HFFc6 (cell line): ENCODE results near the gene NAPA. TPM values are rescaled to one million over a fixed set of nuclear protein-coding genes. Genes with fewer than 3 reads are reported as not detected.

Experiments
- DNase-seq: peaks from one replicate; pipeline ENCODE4 v3.0.0-alpha.2; 2018
- H3K27ac Mint-ChIP-seq: 2 replicates; pipeline ENCODE4 v1.8.0; 2020; ENCODE audit warnings: mild to moderate bottlenecking, mixed read lengths
- H3K27me3 Mint-ChIP-seq: 2 replicates; pipeline ENCODE4 v1.8.0; 2021; ENCODE audit warnings: mild to moderate bottlenecking, moderate library complexity, mixed read lengths; ENCODE audit not compliant: insufficient read depth
- H3K36me3 Mint-ChIP-seq: 2 replicates; pipeline ENCODE4 v1.8.0; 2021; ENCODE audit warnings: low read depth, mixed read lengths
- H3K4me1 Mint-ChIP-seq: 2 replicates; pipeline ENCODE4 v1.8.0; 2020; ENCODE audit warnings: low read depth, mixed read lengths
- H3K4me3 Mint-ChIP-seq: 2 replicates; pipeline ENCODE4 v1.8.0; 2020; ENCODE audit warnings: mild to moderate bottlenecking, moderate library complexity, mixed read lengths
- H3K9me3 Mint-ChIP-seq: 2 replicates; pipeline ENCODE4 v1.8.0; 2020; ENCODE audit warnings: mild to moderate bottlenecking, mixed read lengths
- total RNA-seq, 6 experiments: library from RNA; stranded (reverse); fragmentation: NEBNext Ultra II Directional; extraction: Animal tissue kit (Norgen Biotek cat#: 25700); gene quantifications; 2 replicates in 1 of 6; 3 replicates in 5 of 6; pipeline ENCODE4 v1.2.3, GENCODE V29; 2021
- TF ChIP-seq, protein P1 (sequence below): fragments of 200-600 bp; sonication (generic); IDR thresholded peaks from 2 replicates; pipeline ENCODE4 v1.5.0; 2021; ENCODE audit warnings: antibody characterized with exemption, mild to moderate bottlenecking

NAPA gene
- total RNA-seq, 6 experiments from 2014 or later, result 94.4 to 119 (median 109) TPM

DNA sequence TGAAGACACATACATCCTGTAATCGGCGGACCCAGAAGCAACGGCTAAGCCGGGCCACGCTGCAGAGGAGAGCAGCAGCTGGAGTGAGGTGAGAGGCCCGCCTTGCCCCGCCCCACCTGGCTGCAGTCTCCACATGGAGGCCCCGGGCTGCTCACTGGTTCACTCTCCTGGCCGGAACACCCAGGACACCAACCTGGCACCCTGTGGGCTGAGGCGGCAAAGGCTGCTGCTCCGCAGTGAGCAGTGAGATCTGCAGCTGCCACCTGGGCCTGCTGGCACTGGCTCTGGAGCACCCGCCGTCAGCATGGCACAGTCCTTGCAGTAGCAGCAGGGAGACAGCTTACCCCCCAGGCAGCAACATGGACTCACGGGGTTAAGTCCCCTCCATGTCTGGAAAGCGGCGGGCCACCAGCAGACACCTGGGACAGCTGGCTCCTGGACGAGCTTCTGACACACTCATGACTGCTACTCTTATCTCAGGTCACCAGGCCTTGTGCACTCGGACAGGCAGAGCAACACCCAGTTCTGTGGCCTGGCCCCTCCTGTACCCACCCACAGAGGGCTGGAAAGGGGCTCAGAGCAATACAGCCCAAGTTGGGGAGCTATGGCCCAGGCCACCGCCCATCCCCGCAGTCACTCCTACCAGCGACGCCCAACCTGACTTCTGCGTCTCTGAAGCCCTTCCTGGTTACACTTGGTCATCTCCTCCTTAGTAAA is 17.7 kb downstream of the NAPA start:
- Mint-ChIP-seq H3K9me3 (no peaks in the 10 kb centered on the region), H3K27me3 (peaks cover 1% of the 10 kb centered on the region; the same call in 1 of the 2 replicates), H3K4me3 (no peak overlapping the region), H3K4me1 (peaks cover 6% of the 10 kb centered on the region; the same call in 1 of the 2 replicates), H3K36me3 (no peaks in the 10 kb centered on the region), H3K27ac (no peak overlapping the region)
- DNase-seq, result no peak
- TF ChIP-seq, protein P1, sequence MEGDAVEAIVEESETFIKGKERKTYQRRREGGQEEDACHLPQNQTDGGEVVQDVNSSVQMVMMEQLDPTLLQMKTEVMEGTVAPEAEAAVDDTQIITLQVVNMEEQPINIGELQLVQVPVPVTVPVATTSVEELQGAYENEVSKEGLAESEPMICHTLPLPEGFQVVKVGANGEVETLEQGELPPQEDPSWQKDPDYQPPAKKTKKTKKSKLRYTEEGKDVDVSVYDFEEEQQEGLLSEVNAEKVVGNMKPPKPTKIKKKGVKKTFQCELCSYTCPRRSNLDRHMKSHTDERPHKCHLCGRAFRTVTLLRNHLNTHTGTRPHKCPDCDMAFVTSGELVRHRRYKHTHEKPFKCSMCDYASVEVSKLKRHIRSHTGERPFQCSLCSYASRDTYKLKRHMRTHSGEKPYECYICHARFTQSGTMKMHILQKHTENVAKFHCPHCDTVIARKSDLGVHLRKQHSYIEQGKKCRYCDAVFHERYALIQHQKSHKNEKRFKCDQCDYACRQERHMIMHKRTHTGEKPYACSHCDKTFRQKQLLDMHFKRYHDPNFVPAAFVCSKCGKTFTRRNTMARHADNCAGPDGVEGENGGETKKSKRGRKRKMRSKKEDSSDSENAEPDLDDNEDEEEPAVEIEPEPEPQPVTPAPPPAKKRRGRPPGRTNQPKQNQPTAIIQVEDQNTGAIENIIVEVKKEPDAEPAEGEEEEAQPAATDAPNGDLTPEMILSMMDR, result no peak

DNA sequence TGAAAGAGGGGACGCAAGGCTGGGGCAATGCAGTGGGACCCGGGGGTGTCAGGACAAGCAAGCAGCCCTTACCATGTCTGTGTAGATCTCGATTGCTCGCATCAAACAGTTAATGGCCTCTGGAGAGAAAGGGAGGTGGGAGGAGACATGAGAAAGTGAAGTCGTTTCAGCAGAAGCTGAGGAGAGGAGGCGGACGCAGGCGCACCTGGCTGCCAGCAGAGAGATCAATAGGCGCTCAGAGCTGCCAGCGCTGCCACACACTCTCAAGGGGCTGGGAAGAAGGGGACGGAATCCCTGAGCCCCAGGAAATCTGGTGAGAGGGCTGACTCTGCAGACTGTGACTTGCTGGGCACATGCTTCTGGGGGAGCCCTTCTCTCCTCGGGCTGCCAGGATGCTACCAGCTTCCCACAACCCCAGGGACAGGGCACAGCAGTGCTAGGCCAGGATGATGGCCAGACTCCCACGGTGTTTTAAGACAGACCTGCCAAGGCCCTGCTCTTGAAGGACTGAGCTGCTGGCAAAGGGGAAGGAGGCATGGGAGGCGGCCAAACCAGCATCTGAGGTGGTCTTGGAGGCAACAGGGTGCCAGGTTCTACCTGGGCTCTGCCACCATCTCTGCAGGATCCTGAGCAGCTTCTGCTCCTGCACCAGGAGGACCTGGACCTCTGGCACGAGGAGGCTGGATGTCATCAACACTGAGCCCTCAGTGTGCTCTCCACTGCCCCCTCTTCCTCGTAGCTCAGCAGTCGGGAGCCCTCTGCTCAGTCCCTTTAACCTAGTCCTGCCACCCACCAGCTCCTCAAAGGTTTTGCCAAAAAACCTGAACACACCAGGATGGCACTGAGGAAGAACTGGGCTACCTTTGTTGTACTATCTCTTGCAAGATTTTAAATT is 19.1 kb downstream of the NAPA start:
- Mint-ChIP-seq H3K4me3 (no peak overlapping the region), H3K4me1 (no peaks in the 10 kb centered on the region), H3K9me3 (no peaks in the 10 kb centered on the region), H3K36me3 (no peaks in the 10 kb centered on the region), H3K27me3 (peaks cover 1% of the 10 kb centered on the region; the same call in 1 of the 2 replicates), H3K27ac (no peak overlapping the region)
- TF ChIP-seq, protein P1, result no peak
- no peak for DNase-seq

DNA sequence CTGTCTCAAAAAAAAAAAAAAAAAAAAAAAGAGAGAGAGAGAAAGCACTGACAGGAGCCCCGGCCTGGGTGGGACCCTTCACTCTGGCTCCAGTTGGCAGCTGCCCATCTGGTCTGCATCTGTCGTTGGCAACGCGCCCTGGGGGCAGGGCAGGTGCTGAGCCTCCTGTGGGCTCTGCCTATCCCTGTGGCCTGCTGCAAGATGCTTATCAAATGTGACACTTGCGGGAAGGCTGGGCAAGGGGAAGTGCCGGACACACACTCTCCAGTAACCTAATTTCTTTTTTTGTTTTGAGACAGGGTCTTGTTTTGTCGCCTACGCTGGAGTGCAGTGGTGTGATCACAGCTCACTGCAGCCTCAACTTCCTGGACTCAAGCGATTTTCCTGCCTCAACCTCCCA is 20.1 kb downstream of the NAPA start:
- DNase-seq, result no peak
- H3K27ac Mint-ChIP-seq, result no peak overlapping the region
- peaks cover 1% of the 10 kb centered on the region; the same call in 1 of the 2 replicates for H3K27me3 Mint-ChIP-seq
- no peaks in the 10 kb centered on the region for H3K4me1 Mint-ChIP-seq
- H3K36me3 Mint-ChIP-seq, result peaks cover 7% of the 10 kb centered on the region
- TF ChIP-seq, protein P1, result no peak
- H3K9me3 Mint-ChIP-seq, result no peaks in the 10 kb centered on the region
- no peak overlapping the region for H3K4me3 Mint-ChIP-seq

DNA sequence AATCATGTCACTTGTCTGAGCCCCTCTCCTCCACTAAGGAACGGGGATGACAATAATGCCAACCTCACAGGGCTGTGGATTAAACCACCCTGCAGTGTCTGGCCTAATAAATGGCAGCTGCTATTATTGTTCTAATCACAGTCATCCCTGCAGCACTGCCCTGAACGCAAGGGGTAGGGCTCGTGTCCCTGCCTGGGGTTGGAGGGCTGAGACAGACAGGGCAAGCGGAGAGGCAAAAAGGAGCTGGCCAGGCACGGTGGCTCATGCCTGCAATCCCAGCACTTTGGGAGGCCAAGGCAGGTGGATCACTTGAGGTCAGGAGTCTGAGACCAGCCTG is 20.7 kb downstream of the NAPA start:
- Mint-ChIP-seq H3K4me1 (no peaks in the 10 kb centered on the region), H3K27me3 (peaks cover 1% of the 10 kb centered on the region), H3K36me3 (peaks cover 8% of the 10 kb centered on the region), H3K27ac (no peak overlapping the region), H3K9me3 (no peaks in the 10 kb centered on the region), H3K4me3 (no peak overlapping the region)
- TF ChIP-seq, protein P1, result no peak
- no peak for DNase-seq

DNA sequence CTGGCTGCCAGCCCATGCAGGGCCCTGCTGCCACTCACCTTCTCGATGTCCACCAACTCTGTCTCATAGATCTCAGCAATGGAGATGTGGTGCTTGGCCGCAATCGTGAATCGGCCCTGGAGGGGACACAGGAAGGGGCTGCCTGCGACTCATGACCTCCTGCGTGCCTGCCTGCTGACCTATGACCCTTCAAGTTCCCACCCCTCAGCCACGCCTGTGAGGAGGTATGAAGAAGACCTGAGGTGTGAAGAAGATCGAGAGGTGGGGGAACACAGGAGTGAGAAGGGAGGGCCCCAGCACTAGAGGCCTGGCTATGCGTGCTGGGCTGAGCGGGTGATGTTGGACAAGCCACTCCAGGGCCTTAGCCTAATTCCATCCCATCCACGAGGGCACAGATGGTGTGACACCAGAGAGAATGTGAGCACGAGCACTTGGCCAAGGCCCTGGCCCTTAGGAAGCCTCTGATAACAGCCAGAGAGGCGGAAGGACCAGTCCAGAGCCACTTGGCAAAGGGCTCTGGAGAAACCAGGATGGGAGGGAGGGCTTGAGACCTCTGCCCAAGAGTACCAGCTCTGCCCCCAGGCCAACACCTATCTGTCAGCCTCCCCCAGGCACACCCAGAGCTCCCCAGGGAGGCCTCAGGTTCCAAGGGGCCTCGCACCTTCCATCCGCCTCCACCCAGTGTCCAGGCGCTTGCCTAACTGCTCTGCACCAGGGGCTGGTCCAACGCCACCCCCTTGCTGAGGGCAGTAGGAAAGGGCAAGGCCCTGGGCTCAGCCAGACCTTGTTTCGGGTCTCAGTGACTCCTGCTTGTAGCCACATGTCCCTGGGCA is 21.3 kb downstream of the NAPA start:
- Mint-ChIP-seq H3K4me1 (no peaks in the 10 kb centered on the region), H3K4me3 (no peak overlapping the region), H3K27me3 (peaks cover 1% of the 10 kb centered on the region), H3K36me3 (peaks cover 8% of the 10 kb centered on the region), H3K27ac (no peak overlapping the region), H3K9me3 (no peaks in the 10 kb centered on the region)
- TF ChIP-seq, protein P1, result no peak
- DNase-seq, result no peak
